ENCODE data around the gene SLIT2.

Gene SLIT2

GRCh38 chr4:20264688-20265087, 13.0 kb downstream of the SLIT2 start:
- no peak for DNase-seq (ENCODE audit: low read depth)
- no peak for TF ChIP-seq CTCF (IDR thresholded peaks at IDR 0.05; ENCODE audit: insufficient read depth, low read depth, low read length, missing control alignments)

DNA sequence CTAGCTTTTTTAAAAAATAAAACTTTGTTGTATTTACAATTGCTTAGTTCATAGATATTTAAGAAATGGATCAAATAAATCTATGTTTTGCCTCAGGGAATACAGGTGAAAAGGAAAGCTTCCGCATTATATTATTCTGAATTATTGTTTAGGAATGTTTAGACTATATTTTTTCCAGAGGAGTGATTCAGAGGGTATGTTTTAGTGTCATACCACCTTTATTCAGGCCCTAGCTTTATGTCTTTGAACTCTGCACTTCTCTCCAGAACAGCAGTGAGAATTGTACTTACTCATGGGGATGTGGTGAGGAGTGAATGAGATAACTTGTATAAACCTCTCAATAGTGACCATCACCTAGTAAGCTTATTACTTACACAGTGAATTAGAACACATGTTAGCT, 14.0 kb downstream of the SLIT2 start:
- DNase-seq (ENCODE audit: low read depth) = no peak
- TF ChIP-seq CTCF (IDR thresholded peaks at IDR 0.05; ENCODE audit: insufficient read depth, low read depth, low read length, missing control alignments) = no peak
- no peak overlapping the region for H3K4me3 ChIP-seq (ENCODE audit: low read depth, low read length)

More at GRCh38 chr4:20264688-20265087, 13.0 kb downstream of the SLIT2 start:
- no peak overlapping the region for H3K4me3 ChIP-seq (ENCODE audit: low read depth, low read length)

DNA sequence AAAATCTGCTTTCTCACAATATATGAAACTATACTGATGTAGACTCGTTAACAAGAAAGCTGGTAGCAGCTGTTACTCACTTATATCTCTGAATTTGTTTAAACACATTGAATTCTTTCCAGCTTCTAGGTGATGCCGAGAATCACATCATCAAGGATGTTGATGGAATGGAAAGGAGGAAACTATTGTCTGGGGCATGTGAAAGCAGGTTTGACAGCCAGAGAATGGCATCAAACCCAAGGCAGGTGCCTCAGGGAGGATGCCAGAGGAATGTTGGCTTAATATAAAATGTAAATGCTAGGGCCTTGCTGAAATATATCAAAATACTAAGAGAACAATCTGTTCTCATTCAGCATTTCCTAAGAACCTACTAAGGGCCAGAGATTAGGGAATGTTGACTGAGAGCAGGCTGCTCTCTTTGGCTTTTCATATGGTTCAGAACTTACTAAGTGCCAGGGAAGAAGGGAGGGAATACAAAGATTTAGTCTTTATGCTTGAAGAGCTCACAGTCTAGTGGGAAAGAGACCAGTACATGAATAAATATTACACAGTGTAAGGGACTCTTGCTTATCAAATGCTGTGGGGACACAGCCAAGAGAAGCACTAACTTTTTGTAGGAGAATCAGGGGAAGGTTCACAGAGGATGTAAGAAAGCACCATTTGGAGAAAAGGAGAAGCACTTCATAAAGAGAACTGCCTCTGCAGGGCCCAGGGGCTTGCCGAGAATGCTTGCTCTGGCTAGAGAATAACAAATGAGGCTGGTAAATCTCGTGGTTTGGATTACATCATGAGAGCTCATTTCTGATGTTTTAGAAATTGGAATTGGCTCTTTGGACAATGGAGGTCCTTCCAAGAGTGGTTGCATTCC, 14.7 kb downstream of the SLIT2 start:
- no peak for TF ChIP-seq CTCF (IDR thresholded peaks at IDR 0.05; ENCODE audit: insufficient read depth, low read depth, low read length, missing control alignments)
- H3K4me3 ChIP-seq (ENCODE audit: low read depth, low read length) = no peak overlapping the region
- DNase-seq (ENCODE audit: low read depth) = no peak

DNA sequence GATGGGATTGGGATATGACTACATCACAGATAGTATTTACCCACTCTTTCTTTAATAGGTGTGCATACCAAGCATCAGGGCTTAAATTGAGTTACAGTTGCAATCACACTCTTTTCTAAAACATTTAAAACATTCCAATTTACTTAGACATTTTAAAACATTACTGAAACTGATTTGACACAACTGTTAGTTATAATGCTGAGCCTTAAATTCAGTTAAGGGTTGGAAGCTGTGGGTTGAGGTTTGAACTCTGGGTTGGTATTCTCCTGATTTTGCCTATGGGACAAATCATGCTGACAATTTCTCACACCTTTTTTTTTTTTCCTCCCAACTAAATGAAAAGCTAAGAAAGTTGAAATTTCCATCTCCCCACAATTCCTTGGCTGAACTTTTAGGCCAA, 16.3 kb downstream of the SLIT2 start:
- no peak overlapping the region for H3K4me3 ChIP-seq (ENCODE audit: low read depth, low read length)
- no peak for TF ChIP-seq CTCF (IDR thresholded peaks at IDR 0.05; ENCODE audit: insufficient read depth, low read depth, low read length, missing control alignments)
- no peak for DNase-seq (ENCODE audit: low read depth)

GRCh38 chr4:20269320-20269719, 17.6 kb downstream of the SLIT2 start:
- no peak for DNase-seq (ENCODE audit: low read depth)
- TF ChIP-seq CTCF (IDR thresholded peaks at IDR 0.05; ENCODE audit: insufficient read depth, low read depth, low read length, missing control alignments) = no peak
- no peak overlapping the region for H3K4me3 ChIP-seq (ENCODE audit: low read depth, low read length)

- no peak for DNase-seq (ENCODE audit: low read depth)
- TF ChIP-seq CTCF (IDR thresholded peaks at IDR 0.05; ENCODE audit: insufficient read depth, low read depth, low read length, missing control alignments) = no peak
- no peak overlapping the region for H3K4me3 ChIP-seq (ENCODE audit: low read depth, low read length)
Measured at GRCh38 chr4:20271950-20272349, 20.2 kb downstream of the SLIT2 start.

Data from GM12865 (cell line).